Activated CD4-positive, alpha-beta T cell treated with anti-CD3 and anti-CD28 coated beads for 1 hour (primary cell): ENCODE data around the gene BCL2L12.
A peak's percentile ranks its signal among the peaks of the same experiment; 100 is the strongest.

Source experiments
- DNase-seq: peaks from one replicate; pipeline ENCODE4 v3.0.0-alpha.2; 2020

The BCL2L12 gene

DNA sequence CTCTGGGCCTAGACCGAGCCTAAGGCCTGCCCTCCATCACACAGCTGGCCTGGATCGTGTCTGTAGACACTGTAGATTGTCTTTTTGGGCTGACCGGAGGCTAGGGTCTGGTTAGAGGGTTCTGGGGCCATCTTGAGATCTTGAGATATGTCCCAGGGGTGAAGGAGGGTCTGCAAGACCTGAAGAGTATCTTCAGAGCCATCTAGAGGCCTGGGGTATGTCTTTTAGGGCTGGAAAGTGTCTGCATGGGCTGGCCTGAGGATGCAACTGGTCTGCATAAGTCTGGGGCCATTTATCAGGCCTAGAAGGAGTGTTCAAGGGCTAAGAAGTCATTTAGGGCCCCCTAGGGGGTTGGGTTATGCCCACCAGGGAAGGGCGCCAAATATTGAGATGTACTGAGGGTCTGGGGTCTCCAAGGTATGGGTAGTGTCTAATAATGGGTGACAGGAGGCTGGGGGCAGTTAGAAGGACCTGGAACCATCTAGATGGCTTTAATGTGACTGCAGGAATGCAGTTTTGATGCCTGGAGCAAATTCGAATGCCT lies 23.2 kb upstream of the BCL2L12 start:
- DNase-seq, result no peak

DNA sequence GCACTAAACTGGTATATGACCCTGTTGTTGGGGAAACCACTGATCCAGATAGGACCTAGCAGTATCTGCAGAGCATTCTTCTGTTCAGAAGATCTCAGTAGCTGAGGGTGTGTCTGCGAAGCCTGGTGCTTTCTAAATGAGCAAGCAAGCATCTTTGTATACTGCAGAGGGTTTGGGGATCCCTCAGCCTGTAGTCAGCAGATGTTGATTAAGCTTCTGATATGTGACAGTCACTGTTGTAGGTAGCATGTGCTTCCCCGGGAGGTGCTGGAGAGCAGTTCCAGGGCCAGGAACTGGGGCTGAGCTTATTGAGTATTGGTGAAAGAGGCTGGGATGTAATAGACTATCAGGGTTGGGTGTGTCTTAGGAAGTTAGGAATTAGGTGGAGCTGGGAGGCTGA lies 22.3 kb upstream of the BCL2L12 start:
- DNase-seq, result no peak

GRCh38 chr19:49645592-49645991 lies 20.1 kb upstream of the BCL2L12 start:
- DNase-seq, result no peak

DNA sequence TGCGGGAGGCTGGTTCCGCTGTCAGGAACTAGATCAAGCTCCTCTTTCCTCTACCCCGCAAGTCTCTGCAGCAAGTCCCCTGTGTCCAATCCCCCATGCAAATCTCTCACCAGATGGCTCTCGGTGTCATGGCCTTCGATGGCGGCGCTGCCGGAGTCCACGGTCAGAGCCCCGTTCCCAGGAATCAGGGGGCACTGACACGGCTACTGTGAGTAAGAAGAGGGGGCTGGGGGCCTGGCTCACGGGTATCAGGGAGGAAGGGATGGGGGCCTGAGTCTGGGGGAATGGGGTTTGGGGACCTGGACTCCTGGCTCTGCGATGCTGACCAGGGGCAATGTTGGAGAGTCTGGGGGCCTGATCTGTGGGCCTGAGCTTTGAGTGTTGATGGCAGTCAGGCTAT lies 19.7 kb upstream of the BCL2L12 start:
- no peak for DNase-seq

DNA sequence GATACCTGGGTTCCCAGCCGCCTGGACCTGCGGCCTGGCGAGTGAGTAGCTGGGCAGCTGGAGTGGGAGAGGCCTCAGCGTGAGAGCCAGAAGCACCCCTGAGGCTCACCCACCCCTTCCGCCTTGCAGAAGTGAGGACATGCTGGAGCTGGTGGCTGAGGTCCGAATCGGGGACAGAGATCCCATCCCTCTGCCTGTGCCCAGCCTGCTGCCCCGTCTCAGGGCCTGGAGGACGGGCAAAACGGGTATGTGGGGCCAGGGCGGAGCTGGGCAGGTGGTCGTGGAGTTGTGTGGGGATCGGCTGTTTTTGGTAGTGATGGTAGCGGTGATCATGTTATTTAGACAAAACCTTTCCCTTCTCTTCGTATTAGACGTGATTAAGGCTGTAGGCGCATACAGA lies 19.1 kb upstream of the BCL2L12 start:
- no peak for DNase-seq

- DNase-seq, result no peak
Observed at GRCh38 chr19:49651029-49651819, 14.5 kb upstream of the BCL2L12 start.

DNA sequence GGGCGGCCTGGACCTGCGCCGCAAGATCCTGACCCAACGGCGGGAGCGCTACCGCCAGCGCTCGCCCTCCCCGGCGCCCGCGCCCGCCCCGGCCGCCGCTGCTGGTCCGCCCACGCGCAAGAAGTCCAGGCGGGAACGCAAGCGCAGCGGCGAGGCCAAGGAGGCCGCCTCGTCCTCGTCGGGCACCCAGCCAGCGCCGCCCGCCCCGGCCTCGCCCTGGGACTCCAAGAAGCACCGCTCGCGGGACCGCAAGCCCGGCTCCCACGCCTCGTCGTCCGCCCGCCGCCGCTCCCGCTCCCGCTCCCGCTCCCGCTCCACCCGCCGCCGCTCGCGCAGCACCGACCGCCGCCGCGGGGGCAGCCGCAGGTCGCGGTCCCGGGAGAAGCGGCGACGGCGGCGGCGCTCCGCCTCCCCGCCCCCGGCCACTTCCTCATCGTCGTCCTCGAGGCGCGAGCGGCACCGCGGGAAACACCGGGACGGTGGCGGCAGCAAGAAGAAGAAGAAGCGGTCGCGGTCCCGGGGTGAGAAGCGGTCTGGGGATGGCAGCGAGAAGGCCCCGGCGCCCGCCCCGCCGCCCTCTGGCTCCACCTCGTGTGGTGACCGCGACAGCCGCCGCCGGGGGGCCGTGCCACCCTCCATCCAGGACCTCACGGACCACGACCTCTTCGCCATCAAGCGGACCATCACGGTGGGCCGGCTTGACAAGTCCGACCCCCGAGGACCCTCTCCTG lies 13.7 kb upstream of the BCL2L12 start:
- DNase-seq, result no peak

DNA sequence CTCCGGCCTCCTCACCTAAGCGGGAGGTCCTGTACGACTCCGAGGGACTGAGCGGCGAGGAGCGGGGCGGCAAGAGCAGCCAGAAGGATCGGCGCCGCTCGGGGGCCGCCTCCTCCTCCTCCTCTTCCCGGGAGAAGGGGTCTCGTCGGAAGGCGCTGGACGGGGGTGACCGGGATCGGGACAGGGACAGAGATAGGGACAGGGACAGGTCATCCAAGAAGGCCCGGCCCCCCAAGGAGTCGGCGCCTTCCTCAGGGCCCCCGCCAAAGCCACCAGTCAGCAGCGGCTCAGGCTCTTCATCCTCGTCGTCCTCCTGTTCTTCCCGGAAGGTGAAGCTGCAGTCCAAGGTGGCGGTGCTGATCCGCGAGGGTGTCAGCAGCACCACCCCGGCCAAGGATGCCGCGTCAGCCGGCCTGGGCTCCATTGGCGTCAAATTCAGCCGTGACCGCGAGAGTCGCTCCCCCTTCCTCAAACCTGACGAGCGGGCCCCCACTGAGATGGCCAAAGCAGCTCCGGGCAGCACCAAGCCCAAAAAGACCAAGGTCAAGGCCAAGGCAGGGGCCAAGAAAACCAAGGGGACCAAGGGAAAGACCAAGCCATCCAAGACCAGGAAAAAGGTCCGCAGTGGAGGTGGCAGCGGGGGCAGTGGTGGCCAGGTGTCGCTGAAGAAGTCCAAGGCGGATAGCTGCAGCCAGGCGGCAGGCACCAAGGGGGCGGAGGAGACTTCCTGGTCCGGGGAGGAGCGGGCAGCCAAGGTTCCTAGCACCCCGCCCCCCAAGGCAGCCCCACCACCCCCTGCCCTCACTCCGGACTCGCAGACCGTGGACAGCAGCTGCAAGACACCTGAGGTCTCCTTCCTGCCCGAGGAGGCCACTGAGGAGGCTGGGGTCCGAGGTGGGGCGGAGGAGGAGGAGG lies 12.9 kb upstream of the BCL2L12 start:
- no peak for DNase-seq

- DNase-seq, result no peak
Observed at GRCh38 chr19:49653466-49653806, 12.3 kb upstream of the BCL2L12 start.

DNA sequence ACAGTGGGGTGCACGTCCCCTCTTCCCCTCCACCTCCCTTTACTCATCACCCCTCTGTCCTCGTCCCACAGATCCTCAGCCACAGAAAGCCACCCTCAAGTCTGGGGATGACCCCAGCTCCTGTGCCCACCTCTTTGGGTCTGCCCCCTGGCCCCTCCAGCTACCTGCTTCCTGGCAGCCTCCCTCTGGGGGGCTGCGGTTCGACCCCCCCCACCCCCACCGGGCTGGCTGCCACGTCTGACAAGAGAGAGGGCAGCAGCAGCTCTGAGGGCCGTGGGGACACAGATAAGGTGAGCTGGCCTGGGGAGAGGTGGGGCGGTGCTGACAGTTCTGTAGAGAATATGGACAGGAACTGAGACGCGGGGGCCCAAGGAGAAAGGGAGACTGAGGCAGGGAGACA lies 11.2 kb upstream of the BCL2L12 start:
- DNase-seq, result no peak

DNA sequence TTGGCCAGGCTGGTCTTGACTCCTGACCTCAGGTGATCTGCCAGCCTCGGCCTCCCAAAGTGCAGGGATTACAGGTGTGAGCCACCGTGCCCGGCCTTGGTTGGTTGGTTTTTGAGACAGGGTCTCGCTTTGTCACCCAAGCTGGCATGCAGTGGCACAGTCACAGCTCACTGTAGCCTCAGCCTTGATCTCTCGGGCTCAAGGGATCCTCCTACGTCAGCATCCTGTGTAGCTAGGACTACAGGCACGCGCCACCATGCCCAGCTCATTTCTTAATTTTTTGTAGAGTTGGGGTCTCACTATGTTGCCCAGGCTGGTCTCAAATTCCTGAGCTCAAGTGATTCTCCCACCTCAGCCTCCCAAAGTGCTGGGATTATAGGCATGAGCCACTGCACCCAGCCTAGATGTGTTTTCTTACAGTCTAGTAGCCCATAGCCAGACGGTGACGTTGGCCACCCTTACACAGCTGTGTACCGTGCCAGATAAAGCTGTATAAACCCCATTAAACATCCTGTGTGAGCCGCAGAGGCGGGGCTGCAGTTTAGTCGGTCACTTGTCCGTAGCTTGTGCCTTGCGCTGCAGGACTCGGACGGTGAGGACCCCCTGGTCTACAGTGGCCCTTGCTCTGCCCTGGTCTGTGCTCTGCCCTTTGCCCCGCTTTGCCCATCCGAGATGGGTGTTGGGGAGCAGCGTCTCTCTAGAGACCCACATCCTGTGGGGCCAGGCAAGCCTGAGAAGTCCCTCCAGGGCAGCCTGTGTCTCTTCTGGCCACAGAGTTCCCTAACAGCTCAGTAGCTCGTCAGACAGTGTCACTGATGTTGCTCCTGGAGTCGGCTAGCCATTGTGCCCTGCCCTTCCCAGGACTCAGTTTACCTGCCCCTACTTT lies 9.9 kb upstream of the BCL2L12 start:
- no peak for DNase-seq

GRCh38 chr19:49656456-49657109 lies 9.2 kb upstream of the BCL2L12 start:
- DNase-seq, result no peak

DNA sequence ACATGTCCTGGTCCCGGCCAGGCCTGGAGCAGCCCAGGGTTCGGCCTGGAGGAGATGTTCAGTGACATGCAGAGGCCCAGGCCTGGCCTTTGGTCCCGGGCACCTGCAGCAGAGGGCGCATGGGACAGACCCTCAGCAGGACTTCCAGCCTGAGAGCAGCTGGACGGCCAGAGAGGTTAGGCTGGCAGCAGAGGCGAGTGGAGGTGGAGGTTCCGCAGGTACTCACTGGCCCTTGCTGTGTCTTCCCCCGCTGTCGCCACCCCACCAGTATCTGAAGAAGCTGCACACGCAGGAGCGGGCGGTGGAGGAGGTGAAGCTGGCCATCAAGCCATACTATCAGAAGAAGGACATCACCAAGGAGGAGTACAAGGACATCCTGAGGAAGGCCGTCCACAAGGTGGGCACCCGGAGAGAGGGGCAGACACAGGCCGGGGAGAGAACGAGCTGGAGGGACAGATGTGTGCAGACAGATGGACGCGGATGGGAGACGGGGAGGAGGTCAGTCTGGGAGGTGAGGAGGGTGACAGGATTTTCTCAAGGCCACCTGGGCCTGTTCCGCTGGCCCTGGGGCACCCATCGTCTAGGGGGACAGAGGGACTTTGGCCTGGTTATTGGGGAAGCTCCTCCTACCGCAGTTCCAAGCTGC lies 8.1 kb upstream of the BCL2L12 start:
- no peak for DNase-seq

DNA sequence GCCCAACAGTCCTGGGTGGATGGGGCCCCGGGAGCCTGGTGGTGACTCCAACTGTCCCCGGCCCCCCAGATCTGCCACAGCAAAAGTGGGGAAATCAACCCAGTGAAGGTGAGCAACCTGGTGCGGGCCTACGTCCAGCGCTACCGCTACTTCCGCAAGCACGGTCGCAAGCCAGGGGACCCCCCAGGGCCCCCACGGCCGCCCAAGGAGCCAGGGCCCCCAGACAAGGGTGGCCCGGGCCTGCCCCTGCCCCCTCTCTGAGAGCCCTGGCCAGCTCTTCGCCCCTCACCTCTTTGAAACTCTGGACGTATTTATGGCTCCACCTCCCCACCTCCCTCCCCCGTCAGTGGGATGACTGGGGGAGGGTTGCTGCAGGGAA lies 7.6 kb upstream of the BCL2L12 start:
- no peak for DNase-seq

DNA sequence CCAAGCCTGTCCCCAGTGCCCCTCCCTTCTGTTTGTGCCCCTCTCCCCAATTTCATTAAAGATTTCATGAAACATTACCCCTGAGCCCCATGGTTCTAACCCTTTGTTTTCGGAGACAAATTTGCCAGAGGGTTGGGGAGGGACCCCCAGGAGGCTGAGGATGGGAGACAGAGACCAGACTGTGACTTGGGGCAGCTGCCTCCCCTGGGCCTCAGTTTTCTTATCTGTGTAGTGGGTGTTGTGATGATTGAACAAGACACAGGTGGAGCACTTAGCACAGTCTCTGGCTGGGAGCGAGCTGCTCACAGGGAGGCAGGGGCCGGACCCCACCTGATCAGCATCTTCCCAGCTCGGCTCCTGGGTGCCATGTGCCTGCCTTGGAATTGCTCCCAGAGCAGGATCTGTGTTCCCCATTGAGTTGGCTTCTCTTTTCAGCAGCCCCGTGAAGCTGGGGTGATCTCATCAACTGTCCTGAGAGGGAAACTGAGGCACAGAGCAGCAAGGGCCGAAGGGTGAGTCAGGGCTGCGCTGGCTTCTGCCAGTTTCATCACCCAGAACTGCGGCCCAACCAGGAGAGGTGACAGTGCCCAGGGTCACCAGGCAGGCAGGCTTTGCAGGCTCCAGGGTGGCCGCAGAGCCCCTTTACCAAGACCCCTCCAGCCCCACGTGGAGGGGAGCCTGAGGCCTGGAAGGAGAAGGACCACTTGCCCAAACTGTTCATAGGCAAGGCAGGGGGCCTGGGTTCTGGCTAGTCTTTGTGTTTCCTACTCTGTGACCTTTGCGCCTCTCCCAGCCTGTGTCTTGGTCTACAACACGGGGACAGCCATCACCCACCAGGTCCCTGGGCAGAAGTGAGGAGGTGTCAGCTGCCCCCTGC lies 6.9 kb upstream of the BCL2L12 start:
- DNase-seq, result no peak

GRCh38 chr19:49660338-49660961 lies 5.3 kb upstream of the BCL2L12 start:
- no peak for DNase-seq

GRCh38 chr19:49662011-49662410 lies 3.7 kb upstream of the BCL2L12 start:
- DNase-seq, result no peak

GRCh38 chr19:49663224-49663623 lies 2.5 kb upstream of the BCL2L12 start:
- DNase-seq, result no peak

GRCh38 chr19:49664171-49665035 lies 1.3 kb upstream of the BCL2L12 start:
- peak; percentile 82 for DNase-seq
